DMS114 treated with DMSO at 0.1 percent for 48 hours (cell line): ENCODE data around the gene PPIL6.
A peak's percentile ranks its signal among the peaks of the same experiment; 100 is the strongest.

ENCODE experiments used
- DNase-seq: peaks from one replicate; lab custom pipeline; 2025; ENCODE audit not compliant: unreplicated experiment; lab: John Stamatoyannopoulos, UW

The PPIL6 gene

GRCh38 chr6:109449795-109450673, 9.6 kb upstream of the PPIL6 start:
- no peak for DNase-seq

DNA sequence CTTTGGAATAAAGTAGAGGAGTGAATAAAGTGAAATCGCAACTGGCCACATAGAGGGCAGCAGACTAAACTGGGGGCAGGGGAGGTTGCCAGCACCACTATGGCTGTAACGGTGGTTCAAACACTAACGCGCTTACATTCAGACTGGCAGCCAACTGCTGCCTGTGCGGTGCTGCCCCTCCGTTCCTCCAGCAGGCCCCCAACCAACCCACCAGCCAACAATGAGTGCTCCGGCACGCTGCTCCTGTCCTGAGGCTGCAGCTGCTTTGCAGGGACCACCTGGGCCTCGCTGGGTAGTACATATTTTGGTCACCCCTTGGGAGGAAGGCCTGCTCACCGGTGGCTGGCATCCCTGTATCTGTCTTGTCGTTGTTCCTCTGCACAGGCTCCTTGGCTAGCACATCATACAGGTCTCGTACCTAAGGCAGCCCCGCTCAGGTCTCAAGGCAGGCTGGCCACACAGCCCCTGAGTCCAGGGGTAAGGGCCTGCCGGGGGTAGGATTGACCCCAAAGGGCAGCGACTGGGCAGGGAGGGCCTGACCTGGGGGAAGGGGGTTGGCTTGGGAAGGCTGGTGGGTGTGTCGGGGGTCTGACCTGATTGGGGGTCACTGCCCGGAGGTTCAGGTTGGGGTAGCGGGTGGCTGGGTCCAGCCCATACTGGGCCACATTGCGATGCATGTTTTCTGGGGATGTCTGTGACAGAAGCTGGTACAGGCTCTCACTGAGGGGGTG, 8.8 kb upstream of the PPIL6 start:
- no peak for DNase-seq

- no peak for DNase-seq
Observed at GRCh38 chr6:109448615-109449014, 8.2 kb upstream of the PPIL6 start.

GRCh38 chr6:109447878-109448555, 7.6 kb upstream of the PPIL6 start:
- DNase-seq, result peak; percentile 9

DNA sequence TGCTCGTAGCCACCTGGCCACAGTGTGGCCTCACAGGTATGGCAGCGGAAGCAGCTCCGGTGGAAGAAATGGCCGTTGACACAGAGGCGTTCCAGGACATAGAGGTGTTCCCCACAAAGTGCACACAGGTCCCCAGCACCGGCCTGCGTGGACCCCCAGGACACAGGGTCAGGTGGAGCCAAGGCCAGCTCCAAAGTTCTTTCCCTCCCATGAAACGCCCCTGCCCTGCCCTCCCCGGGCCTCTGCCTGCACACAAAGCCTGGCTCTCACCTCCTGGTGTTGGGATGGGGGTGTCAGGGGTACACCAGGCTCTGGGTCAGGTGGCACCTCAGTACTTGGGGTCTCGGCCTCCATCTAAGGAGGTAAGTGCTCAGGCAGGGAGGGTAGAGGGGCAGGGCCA, 6.7 kb upstream of the PPIL6 start:
- DNase-seq, result no peak

DNA sequence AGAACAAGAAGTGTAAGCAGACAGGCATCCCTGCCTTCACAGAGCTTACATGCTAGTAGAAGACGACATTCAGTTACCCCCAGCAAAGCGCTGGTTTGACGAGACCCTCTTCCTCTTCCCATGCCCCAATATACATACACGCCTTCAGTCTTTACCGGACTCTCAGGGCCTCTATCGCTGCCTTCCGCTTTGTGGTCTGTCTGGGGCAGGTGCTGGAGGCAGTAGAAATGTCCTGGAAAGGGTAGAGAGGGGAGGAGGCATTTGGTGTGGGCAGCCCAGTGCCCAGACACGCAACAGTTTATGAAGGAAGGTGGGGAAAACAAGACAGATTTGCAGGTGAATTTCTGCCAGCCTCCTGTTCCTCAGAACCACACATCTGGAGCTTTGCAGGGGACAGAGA, 6.1 kb upstream of the PPIL6 start:
- no peak for DNase-seq

DNA sequence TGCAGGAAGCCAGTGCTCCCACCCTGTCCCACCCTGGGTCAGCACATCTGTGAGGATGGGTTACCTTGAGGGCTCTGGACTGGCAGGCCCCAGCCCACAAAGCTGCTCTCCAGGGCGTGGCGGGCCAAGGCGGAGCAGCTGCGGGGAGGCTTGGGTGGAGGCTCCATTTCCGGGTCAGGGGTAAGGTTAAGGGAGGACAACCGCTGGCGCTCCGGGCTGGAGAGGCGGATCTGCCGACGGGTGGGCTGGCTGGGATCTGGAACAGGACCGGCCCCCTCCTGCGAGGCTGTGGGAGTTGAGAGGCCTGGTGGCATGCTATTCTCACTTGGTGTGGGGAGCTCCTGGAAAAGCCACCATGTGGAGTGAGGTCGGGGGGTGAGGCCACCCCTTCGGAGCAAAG, 5.6 kb upstream of the PPIL6 start:
- DNase-seq, result no peak

DNA sequence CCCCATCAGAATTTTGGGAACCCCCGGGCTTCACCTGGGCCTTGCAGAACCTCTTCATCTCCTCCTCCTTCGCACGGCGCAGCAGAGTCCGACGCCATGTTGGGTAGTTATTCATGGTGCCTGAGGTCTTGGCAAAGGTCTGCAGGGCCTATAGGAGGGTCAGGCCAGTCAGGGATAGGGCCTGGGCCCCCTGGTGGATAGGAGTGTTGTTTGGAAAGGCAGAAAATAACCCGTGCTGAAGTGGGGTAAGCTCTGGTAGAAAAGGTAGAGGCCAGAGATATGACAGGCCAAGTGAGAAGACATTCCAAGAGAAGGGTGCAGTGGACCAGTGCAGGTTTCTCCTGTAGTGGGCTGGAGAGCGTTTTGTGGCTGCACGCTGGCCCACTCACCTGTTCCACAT, 5.0 kb upstream of the PPIL6 start:
- no peak for DNase-seq

GRCh38 chr6:109443425-109443950, 3.1 kb upstream of the PPIL6 start:
- DNase-seq, result no peak

GRCh38 chr6:109442393-109442924, 2.0 kb upstream of the PPIL6 start:
- no peak for DNase-seq

DNA sequence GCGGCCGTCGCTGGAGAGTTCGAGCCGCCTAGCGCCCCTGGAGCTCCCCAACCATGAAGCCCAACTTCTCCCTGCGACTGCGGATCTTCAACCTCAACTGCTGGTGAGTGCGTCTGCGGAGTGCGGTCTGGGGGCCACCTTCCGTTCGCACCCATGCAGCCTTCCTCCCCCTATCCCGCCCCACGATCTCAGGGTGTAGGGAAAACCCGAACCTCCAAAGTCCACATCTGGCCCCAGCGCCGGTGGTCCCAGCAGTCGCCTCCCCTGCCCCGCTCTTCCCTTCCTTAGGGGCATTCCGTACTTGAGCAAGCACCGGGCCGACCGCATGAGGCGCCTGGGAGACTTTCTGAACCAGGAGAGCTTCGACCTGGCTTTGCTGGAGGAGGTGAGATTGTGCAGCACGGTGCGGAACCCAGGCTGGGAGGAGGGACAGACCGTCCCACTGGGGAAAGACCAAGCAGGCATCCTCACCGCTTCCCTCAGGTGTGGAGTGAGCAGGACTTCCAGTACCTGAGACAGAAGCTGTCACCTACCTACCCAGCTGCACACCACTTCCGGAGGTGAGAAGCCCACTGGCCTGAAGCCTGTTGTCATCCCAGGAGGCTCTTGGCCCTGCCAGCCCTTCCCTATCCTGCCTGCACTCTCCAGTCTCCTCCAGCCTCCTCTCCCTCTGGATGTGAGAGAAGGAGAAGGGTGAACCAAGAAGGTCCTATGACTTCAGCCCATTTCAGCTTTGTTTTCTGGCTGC, 815 bp upstream of the PPIL6 start:
- DNase-seq, result peak; percentile 21

GRCh38 chr6:109436041-109436440, 4.4 kb downstream of the PPIL6 start:
- DNase-seq, result no peak

DNA sequence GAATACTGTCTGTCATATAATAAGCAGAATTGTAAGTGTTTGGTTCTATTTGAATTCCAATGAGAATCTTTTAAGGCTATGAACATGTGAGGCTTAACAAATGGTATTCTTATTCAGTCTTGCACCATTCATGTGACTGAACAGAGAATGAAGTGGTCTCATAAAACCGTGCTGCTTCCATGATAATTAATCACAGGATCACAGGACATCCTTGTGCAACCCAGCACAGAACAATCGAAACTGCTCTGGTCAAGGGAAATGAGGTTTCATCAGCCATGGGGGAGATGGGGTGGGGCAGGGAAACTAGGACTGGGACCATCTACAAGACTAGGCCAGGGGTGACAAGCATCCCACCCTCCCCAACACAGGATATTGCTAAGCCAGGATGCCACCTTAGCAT, 6.0 kb downstream of the PPIL6 start:
- no peak for DNase-seq

DNA sequence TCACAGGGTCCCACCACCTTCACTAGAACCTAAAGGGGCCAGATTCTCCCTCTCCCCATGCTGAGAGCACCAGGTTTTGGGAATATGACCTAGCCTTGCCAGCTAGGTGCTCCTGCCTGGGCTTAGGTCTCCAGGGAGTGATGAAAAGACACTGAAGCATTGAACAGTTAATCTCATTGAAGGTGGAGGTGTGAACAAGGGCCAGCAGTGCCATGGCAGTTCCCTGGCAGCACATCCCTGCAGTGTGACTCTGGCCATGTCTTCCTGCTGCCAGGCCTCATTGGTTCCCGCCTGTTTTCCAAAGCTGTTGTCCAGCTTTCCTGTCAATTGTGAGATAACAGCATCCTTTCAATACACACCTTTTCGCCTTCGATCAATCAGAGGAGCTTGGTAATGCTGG, 10.9 kb downstream of the PPIL6 start:
- no peak for DNase-seq

DNA sequence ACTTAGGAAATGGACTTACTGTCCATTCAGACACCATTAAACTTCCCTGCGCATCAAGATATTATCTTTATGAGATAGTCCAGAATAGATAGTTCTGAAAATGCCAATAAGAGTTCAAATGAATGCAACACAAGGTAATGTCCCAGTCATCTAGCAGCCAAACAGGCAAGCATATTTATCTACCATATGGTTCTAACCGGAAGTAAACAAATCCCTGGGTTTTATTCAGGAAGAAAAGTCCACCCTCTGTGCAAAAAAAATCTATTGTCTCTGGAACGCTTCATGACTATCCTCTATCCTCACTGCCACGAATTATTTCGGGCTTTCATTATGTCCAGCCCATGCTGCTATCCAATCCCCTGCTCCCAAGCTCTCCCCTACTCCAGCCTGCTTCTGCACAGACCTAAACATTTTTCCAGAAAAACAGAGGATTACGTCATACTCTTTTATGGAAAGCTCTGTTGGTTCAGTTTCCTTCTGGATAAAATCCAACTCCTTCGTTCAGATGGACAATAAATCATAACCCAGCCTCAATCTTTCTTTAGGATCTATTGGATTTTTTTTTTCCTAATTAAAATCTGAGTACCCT, 11.4 kb downstream of the PPIL6 start:
- DNase-seq, result no peak

- DNase-seq, result no peak
Observed at GRCh38 chr6:109424946-109425345, 15.5 kb downstream of the PPIL6 start.

GRCh38 chr6:109421184-109421583, 19.2 kb downstream of the PPIL6 start:
- DNase-seq, result no peak

DNA sequence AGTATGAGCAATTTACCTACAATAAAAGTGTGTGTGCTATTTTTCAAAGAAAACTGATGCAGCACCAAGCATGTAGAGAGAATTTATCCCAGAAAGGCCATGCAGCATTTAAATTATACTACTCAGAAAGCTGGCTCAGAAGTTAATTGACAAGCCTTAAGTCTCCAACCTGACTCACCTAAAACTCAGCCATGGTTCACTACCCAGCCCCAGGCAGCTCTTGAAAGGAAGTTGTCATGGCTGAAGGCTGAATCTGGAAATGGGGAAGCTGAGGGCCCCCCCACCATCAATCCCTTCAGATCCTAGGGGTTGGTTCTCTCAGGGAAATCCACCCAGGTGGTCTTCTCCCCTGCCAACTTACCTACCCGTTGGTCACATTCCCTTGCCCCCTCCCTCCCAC, 19.7 kb downstream of the PPIL6 start:
- DNase-seq, result no peak

- no peak for DNase-seq
Observed at GRCh38 chr6:109417646-109418045, 22.8 kb downstream of the PPIL6 start.

- DNase-seq, result no peak
Observed at GRCh38 chr6:109411034-109411433, 29.4 kb downstream of the PPIL6 start.
